Gastroesophageal sphincter (tissue), 4 donors: Measurements from ENCODE around the gene RNPC3. TPM values are rescaled to one million over a fixed set of nuclear protein-coding genes. Genes with fewer than 3 reads are reported as not detected.
A peak's percentile ranks its signal among the peaks of the same experiment; 100 is the strongest.

Source experiments
- ATAC-seq: fragments of 150-250 bp; one replicate; pipeline ENCODE4 v1.9.1; 2016; ENCODE audit warnings: mild to moderate bottlenecking, moderate library complexity
- H3K27ac ChIP-seq, 4 donors: fragments of 200-600 bp; sonication (generic) in 3 of 4; 1 replicate in 3 of 4; 2 replicates in 1 of 4; pipeline ENCODE4 v1.5.1; 2016 to 2019
- H3K27me3 ChIP-seq: fragments of 200-600 bp; sonication (generic); one replicate; pipeline ENCODE4 v1.5.1; 2019
- H3K36me3 ChIP-seq, 2 donors: fragments of 200-600 bp; sonication (generic); one replicate each; pipeline ENCODE4 v1.5.1; 2019; ENCODE audit warnings: control low read depth in 1 of 2
- H3K4me1 ChIP-seq, 3 donors: fragments of 200-600 bp; sonication (generic); 1 replicate in 2 of 3; 2 replicates in 1 of 3; pipeline ENCODE4 v1.5.1; 2016 to 2019; ENCODE audit warnings: control low read depth in 2 of 3
- H3K4me3 ChIP-seq, 2 donors: fragments of 200-600 bp; sonication (generic); one replicate each; pipeline ENCODE4 v1.5.1; 2019; ENCODE audit warnings: mild to moderate bottlenecking in 1 of 2, moderate library complexity in 1 of 2
- H3K9me3 ChIP-seq, 3 donors: fragments of 200-600 bp; sonication (generic); one replicate each; pipeline ENCODE4 v1.5.1; 2017 to 2019; ENCODE audit warnings: control low read depth in 2 of 3
- EP300 ChIP-seq: sonication (generic); formaldehyde crosslinking; IDR thresholded peaks from one replicate; pipeline ENCODE4 v1.6.1; 2017; ENCODE audit warnings: antibody characterized with exemption, mild to moderate bottlenecking
- POLR2A ChIP-seq, 2 donors: fragments of 450-650 bp; IDR thresholded peaks; one replicate each; pipeline ENCODE4 v1.6.1; 2017; ENCODE audit warnings: antibody characterized with exemption in 2 of 2, mild to moderate bottlenecking in 2 of 2, moderate library complexity in 1 of 2
- POLR2AphosphoS5 ChIP-seq: sonication (generic); formaldehyde crosslinking; IDR thresholded peaks from one replicate; pipeline ENCODE4 v1.6.1; 2017; ENCODE audit warnings: antibody characterized with exemption
- WGBS, 2 donors: methylation state at CpG; one replicate each; pipeline ENCODE4 v1.1.5; 2018; ENCODE audit warnings: low coverage in 1 of 2; 5-methylcytosine and 5-hydroxymethylcytosine counted together
- total RNA-seq, 4 donors: library from RNA; depleted of rRNA; stranded (reverse); fragments of >200 nt; gene quantifications; one replicate each; pipeline ENCODE4 v1.1.0, GENCODE V29; 2016
- TF ChIP-seq, protein P1 (sequence below), 4 experiments: fragments of 200-600 bp in 2 of 4; fragments of 450-650 bp in 2 of 4; sonication (generic) in 1 of 4; IDR thresholded peaks; one replicate each; pipeline ENCODE4 v1.5.1; 2017 to 2019; ENCODE audit warnings: antibody characterized with exemption in 4 of 4, mild to moderate bottlenecking in 2 of 4, moderate library complexity in 2 of 4

Gene RNPC3
- total RNA-seq, 4 donors from 2014 or later, result 9.3 to 56.2 (median 19.3) TPM

DNA sequence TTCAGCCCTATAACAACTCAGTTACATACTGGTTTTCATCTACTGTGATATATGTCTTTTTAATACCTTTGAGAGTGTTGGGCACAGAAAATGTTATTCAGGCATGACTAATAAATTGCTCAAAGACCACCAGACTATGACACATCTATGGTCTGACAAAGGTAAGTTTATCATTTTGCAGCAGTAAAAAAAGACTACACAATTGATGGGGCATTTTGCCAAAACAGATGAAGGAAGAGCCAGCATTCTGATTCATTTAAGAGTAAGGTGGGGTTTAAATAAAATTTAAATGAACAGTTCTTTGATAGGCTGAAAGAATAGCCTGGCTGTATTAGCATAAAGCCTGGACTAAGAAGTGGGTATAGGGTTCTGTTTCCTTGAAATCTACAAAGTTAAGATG, 8.8 kb upstream of the RNPC3 start:
- TF ChIP-seq POLR2A (IDR thresholded peaks at IDR 0.05) (no peak), POLR2AphosphoS5 (no peak), EP300 (no peak)
- TF ChIP-seq, protein P1, sequence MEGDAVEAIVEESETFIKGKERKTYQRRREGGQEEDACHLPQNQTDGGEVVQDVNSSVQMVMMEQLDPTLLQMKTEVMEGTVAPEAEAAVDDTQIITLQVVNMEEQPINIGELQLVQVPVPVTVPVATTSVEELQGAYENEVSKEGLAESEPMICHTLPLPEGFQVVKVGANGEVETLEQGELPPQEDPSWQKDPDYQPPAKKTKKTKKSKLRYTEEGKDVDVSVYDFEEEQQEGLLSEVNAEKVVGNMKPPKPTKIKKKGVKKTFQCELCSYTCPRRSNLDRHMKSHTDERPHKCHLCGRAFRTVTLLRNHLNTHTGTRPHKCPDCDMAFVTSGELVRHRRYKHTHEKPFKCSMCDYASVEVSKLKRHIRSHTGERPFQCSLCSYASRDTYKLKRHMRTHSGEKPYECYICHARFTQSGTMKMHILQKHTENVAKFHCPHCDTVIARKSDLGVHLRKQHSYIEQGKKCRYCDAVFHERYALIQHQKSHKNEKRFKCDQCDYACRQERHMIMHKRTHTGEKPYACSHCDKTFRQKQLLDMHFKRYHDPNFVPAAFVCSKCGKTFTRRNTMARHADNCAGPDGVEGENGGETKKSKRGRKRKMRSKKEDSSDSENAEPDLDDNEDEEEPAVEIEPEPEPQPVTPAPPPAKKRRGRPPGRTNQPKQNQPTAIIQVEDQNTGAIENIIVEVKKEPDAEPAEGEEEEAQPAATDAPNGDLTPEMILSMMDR (IDR thresholded peaks at IDR 0.05), result no peak
- H3K4me3 ChIP-seq, result no peak overlapping the region
- no peaks in the 10 kb centered on the region for H3K4me1 ChIP-seq
- no peak overlapping the region for H3K27ac ChIP-seq
- ATAC-seq, result no peak
- H3K9me3 ChIP-seq, result no peaks in the 10 kb centered on the region
- no peaks in the 10 kb centered on the region for H3K36me3 ChIP-seq
- no peaks in the 10 kb centered on the region for H3K27me3 ChIP-seq

GRCh38 chr1:103517380-103518047, 8.0 kb upstream of the RNPC3 start:
- no peak overlapping the region for H3K27ac ChIP-seq
- no peaks in the 10 kb centered on the region for H3K27me3 ChIP-seq
- H3K4me3 ChIP-seq, result no peak overlapping the region
- no peaks in the 10 kb centered on the region for H3K36me3 ChIP-seq
- WGBS, 2 donors, result 69 to 71% methylated on average over 2 of the region's 2 CpGs
- no peaks in the 10 kb centered on the region for H3K9me3 ChIP-seq
- ATAC-seq, result no peak
- no peak for TF ChIP-seq POLR2AphosphoS5
- TF ChIP-seq POLR2A (IDR thresholded peaks at IDR 0.05), result no peak
- TF ChIP-seq, protein P1 (IDR thresholded peaks at IDR 0.05), result no peak
- TF ChIP-seq EP300, result no peak
- no peaks in the 10 kb centered on the region for H3K4me1 ChIP-seq

DNA sequence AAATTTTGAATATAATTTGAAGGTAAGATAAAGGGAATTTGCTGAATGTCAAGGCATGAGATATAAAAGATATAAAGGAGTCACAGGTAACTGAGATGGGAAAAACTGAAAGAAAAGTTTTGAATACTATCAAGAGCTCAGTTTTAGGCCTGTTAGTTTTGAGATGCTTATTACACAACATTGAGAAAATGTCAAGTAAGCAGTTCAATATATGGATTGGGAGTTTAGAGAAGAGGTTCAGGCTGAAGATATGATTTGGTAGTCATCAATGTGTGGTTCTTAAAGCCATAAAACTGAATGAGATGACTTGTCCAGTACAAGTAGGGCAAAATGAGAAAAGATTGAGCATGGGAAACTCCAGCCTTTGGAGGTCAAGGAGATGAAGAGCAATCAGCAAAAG, 4.7 kb upstream of the RNPC3 start:
- TF ChIP-seq POLR2A (IDR thresholded peaks at IDR 0.05) (no peak), EP300 (no peak), POLR2AphosphoS5 (no peak)
- TF ChIP-seq, protein P1 (IDR thresholded peaks at IDR 0.05), result no peak
- H3K4me1 ChIP-seq, result peaks cover 0 to 7% (median 0%) of the 10 kb centered on the region in 3 donors
- H3K27ac ChIP-seq, result no peak overlapping the region
- H3K4me3 ChIP-seq, result no peak overlapping the region
- no peaks in the 10 kb centered on the region for H3K36me3 ChIP-seq
- no peaks in the 10 kb centered on the region for H3K27me3 ChIP-seq
- ATAC-seq, result no peak
- no peaks in the 10 kb centered on the region for H3K9me3 ChIP-seq

DNA sequence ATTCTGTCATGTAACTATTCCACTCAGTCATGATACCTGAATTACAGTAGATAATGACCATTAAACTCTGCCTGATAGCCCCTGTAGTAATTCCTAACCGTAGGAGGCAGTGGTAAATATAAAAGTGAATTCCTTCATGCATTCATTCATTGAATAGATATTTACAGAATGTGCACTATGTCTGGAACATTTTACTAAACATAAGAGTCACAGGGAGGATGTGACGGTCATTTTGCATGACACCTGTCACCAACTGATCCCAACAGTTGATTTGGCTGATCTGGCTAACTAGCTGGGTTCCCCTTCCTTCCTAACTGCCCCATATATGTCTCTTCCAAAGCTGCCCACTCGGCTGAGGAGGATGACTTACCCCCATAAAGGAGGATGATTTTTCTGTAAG, 2.2 kb upstream of the RNPC3 start:
- peaks cover 5 to 28% (median 10%) of the 10 kb centered on the region in 3 donors for H3K4me1 ChIP-seq
- H3K36me3 ChIP-seq, result peaks cover 0 to under 1% of the 10 kb centered on the region in 2 donors
- no peaks in the 10 kb centered on the region for H3K9me3 ChIP-seq
- WGBS, 2 donors, result 94 to 100% methylated on average over 1 to 3 of the region's 3 CpGs
- no peak for ATAC-seq
- TF ChIP-seq POLR2A (IDR thresholded peaks at IDR 0.05) (no peak), POLR2AphosphoS5 (no peak), EP300 (no peak)
- TF ChIP-seq, protein P1 (IDR thresholded peaks at IDR 0.05), result no peak
- no peak overlapping the region for H3K4me3 ChIP-seq
- H3K27me3 ChIP-seq, result no peaks in the 10 kb centered on the region
- no peak overlapping the region for H3K27ac ChIP-seq

GRCh38 chr1:103525114-103525606, 339 bp upstream of the RNPC3 start:
- H3K36me3 ChIP-seq, result peaks cover 0 to 17% of the 10 kb centered on the region in 2 donors
- no peaks in the 10 kb centered on the region for H3K9me3 ChIP-seq
- H3K27ac ChIP-seq, result peak overlapping the region in 3 of 4 donors; percentile 55 to 69 (median 66)
- no peaks in the 10 kb centered on the region for H3K27me3 ChIP-seq
- H3K4me3 ChIP-seq, result peak overlapping the region; percentile 22 to 89
- 8 to 10% methylated on average over 6 to 8 of the region's 34 CpGs for WGBS, 2 donors
- TF ChIP-seq POLR2A (IDR thresholded peaks at IDR 0.05) (no peak), POLR2AphosphoS5 (no peak)
- peak; percentile 87 for ATAC-seq
- peaks cover 5 to 45% (median 10%) of the 10 kb centered on the region in 3 donors for H3K4me1 ChIP-seq
